CD4-positive, alpha-beta T cell treated with Interferon gamma for 1 hour (primary cell): ENCODE measurements around the gene TERT.
"Not testable (repeated sequence)": the region's sequence is repeated elsewhere in the genome, so short reads cannot be mapped to it uniquely, and the experiment has no call there.

ENCODE experiments used
- DNase-seq: peaks from one replicate; pipeline ENCODE4 v3.0.0-alpha.2; 2020

Gene TERT

DNA sequence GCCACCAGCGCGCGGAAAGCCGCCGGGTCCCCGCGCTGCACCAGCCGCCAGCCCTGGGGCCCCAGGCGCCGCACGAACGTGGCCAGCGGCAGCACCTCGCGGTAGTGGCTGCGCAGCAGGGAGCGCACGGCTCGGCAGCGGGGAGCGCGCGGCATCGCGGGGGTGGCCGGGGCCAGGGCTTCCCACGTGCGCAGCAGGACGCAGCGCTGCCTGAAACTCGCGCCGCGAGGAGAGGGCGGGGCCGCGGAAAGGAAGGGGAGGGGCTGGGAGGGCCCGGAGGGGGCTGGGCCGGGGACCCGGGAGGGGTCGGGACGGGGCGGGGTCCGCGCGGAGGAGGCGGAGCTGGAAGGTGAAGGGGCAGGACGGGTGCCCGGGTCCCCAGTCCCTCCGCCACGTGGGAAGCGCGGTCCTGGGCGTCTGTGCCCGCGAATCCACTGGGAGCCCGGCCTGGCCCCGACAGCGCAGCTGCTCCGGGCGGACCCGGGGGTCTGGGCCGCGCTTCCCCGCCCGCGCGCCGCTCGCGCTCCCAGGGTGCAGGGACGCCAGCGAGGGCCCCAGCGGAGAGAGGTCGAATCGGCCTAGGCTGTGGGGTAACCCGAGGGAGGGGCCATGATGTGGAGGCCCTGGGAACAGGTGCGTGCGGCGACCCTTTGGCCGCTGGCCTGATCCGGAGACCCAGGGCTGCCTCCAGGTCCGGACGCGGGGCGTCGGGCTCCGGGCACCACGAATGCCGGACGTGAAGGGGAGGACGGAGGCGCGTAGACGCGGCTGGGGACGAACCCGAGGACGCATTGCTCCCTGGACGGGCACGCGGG lies at the start of gene TERT:
Gene TERT (minus strand): TSS at position 234 of the 815 bp plus-strand sequence. CDS start 79 bp downstream, at position 155.
- peak; percentile 71 for DNase-seq

DNA sequence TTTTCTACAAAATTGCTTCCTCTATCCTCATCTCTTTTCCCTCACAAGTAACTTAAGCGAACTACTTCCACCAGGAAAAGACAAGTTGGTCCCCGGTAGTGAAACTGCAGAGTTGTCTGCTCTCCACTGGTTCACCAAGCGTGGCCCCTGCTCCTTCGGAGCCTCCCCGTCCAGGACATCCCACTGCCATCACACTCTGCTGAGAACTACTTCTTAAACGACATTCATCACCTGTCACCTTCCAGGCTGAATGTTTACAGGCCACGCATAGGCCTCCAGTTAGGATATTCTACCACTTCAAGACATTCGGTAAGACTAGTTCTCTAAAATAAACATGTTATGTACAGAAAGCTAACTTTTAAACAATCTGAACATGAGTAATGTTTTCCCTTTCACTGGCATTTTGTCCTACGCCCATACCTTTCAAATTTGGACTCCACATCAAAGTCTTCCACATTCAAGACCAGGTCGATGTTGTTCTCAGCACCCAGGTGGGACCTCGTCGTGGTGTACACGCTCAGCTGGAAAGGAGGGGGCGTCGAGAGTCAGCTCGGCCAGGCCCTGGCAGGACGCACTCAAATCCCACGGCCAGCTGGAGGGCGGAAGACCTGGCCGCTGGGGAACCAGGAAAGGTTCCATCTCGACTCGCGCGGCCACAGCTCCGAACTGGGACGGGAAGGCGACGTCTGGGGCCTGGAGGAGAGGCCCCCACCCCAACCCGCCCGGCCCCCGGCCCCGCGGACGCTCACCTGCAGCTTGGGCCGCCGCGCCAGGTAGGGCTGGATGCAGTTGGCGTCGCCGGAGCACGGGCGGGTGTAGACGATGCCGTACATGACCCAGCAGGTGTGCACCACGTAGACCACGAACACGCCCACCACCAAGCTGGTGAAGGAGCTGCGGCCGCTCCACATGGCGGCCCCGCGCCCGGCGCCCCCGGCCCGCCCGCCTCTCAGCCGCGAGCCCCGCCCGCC lies 49.3 kb upstream of the TERT start:
- no peak for DNase-seq

GRCh38 chr5:1343315-1343751 lies 48.5 kb upstream of the TERT start:
- DNase-seq = no peak

DNA sequence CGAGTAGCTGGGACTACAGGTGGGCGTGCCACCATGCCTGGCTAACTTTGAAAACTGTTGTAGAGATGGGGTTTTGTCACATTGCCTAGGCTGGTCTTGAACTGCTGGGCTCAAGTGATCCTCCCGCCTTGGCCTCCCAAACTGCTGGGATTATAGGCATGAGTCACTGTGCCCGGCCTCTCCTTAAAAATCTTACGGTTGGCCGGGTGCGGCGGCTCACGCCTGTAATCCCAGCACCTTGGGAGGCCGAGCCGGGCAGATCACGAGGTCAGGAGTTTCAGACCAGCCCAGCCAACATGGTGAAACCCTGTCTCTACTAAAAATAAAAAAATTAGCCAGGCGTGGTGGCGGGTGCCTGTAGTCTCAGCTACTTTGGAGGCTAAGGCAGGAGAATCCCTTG lies 47.8 kb upstream of the TERT start:
- not testable (repeated sequence) for DNase-seq

DNA sequence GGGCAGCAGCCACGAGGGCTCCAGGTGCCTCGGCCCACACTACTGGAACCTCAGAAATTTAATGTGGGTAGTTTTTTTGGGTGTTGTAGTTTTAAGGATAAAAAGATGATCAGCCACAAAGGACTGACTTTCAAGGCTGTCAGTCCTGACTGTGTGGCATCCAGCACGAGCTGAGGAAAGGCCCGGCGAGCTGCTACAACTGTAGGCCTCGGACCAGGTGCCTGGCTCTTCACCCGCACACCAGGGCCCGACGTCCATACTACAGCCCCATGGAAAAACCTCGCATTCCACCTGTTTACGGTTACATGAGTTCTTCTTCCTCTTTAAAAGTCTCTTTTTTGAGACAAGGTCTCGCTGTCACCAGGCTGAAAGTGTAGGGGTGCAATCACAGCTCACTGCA lies 47.4 kb upstream of the TERT start:
- no peak for DNase-seq

- DNase-seq = peak; percentile 11
Observed at GRCh38 chr5:1341863-1342262, 47.0 kb upstream of the TERT start.

GRCh38 chr5:1339818-1340210 lies 44.9 kb upstream of the TERT start:
- DNase-seq = not testable (repeated sequence)

DNA sequence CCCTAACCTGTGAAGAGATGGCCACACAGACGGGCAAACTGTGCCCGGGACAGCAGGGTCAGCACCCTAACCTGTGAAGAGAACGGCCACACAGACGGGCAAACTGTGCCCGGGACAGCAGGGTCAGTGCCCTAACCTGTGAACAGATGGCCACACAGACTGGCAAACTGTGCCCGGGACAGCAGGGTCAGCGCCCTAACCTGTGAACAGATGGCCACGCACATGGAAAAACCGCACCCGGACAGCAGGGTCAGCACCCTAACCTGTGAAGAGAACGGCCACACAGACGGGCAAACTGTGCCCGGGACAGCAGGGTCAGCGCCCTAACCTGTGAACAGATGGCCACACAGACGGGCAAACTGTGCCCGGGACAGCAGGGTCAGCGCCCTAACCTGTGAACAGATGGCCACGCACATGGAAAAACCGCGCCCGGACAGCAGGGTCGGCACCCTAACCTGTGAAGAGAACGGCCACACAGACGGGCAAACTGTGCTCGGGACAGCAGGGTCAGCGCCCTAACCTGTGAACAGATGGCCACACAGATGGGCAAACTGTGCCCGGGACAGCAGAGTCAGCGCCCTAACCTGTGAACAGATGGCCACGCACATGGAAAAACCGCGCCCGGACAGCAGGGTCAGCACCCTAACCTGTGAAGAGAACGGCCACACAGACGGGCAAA lies 44.4 kb upstream of the TERT start:
- DNase-seq = not testable (repeated sequence)

DNA sequence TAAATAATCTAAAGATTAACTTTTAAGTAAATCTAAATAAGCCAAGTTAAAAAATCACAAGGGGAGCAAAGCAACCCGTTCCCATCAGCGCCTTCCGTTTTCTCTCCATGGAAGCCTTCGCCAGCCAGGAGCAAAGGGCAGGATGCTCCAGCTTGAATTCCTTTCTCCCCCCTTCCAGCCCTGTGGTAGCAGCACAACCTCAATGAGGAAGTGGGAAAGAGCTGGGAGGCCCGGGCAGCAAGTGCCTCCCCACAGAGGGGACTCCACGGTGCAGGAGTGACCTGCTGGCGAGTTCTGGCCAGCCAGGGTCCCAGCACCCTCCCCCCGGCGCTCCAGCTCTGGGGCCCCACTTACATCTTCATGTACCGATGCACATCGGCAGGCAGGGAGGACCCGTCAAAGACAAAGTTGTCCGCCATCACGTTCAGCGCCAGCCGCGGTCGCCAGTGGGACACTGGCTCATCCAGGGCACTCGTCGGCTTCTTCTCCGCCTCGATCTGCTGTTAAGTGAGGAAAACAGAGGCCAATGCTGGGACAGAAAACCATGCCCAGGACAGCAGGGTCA lies 43.7 kb upstream of the TERT start:
- DNase-seq = no peak

- no peak for DNase-seq
Observed at GRCh38 chr5:1338196-1338490, 43.3 kb upstream of the TERT start.

DNA sequence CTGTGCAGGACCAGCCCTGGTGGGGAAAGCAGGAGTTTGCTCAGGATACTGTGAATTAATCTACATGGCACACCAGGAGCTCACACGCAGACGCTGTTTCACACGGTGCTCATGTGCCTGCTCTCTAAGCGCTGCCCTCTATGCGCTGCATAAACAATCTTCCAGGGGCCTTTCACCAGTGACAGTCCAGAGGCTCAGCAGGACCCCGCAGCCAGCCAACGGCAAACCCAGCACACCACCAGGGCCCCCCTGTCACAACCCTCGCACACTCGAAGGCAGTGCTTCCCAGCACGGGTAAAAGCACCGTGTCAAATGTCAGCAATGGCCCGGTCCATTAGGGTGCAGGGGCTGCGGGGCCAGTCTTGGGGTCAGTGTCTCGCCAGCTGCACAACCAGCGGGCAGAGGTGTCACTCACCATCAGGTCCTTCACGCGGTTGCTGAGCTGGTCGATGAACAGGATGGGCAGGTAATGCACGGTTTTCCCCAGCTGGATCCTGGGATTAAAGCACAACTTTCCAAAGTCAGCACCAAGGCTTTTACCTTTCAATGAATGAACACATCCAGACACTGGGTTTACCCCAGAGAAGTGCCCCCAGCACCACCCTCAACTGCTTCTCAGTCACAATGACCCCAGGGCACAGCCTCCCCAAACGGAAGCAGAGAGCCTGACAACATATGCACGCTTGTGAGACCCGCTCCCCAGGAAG lies 42.8 kb upstream of the TERT start:
- no peak for DNase-seq

GRCh38 chr5:1336749-1337488 lies 42.1 kb upstream of the TERT start:
- DNase-seq = no peak

DNA sequence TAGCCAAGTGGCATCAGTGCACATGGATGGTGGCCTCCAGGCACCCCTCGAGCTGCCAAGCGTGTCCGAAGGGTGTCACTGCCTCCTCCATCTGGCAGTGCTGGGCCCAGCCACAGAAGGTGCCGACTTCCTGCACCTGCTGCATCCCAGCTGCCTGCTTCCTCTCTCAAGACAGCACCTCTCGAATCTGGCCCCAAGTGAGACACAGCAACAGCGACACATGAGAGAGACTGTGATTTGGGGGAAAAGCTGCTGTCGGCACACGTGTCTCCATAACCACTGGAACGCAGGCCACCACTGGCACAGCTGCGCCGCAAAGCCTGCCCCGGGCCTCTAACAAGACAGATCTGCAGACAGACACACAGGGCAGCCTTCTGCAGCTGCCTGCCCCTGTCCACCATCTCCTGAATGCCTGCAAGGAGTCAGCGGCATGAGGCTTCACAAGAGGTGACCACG lies 41.3 kb upstream of the TERT start:
- no peak for DNase-seq

DNA sequence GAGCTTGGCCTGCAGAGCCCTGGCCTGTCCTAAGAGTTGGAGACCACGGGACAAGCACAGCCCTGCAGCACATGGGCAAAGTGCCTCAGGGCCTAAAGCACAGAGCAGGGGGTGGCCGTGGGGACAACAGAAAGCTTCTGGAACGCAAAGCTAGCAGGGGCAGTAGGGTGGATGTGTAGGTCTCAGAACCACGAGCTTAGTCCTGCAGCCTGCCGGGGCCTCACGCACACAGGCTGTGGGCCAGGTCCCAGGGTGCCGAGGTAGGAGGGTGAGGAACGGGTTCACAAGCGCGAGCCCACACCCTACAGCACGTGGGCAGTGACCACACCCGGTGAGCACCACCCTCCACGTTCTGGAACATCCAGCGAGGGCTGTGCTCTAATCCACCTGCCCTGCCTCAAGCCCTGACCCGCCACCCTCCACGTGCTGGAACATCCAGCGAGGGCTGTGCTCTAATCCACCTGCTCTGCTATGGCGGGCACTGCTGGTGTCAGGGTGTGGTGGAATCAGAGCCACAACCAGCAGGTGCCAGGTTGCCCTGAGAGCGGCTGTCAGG lies 40.8 kb upstream of the TERT start:
- DNase-seq = no peak

GRCh38 chr5:1334831-1335539 lies 40.1 kb upstream of the TERT start:
- no peak for DNase-seq

- DNase-seq = no peak
Observed at GRCh38 chr5:1333986-1334385, 39.1 kb upstream of the TERT start.

DNA sequence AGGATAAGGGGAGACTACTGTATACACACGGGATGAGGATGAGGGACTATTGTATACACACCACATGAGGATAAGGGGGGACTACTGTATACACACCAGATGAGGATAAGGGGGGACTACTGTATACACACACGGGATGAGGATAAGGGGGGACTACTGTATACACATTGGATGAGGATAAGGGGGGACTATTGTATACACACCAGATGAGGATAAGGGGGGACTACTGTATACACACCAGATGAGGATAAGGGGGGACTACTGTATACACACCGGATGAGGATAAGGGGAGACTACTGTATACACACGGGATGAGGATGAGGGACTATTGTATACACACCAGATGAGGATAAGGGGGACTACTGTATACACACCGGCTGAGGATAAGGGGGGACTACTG lies 38.4 kb upstream of the TERT start:
- DNase-seq = not testable (repeated sequence)

DNA sequence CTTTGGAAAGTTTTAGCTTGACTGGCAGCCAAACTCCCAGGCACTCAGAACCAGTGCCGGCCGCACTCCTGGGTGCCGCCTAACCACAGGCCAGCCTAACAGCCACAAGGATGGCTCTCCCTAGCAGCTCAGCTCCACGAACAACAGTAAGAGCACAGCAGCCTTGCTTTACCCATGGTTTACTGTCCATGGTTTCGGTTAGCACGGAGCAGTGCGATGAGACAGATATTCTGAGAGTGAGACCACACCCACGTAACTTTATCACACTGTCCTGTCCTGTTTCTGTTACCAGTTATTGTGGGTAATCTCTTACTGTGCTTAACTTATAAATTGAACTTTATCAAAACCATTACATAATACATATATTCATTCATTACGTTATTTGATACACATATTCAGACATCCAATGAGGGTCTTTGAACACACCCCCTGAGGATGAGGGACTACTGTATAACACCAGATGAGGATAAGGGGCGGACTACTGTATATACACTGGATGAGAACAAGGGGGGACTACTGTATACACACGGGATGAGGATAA lies 37.7 kb upstream of the TERT start:
- no peak for DNase-seq

DNA sequence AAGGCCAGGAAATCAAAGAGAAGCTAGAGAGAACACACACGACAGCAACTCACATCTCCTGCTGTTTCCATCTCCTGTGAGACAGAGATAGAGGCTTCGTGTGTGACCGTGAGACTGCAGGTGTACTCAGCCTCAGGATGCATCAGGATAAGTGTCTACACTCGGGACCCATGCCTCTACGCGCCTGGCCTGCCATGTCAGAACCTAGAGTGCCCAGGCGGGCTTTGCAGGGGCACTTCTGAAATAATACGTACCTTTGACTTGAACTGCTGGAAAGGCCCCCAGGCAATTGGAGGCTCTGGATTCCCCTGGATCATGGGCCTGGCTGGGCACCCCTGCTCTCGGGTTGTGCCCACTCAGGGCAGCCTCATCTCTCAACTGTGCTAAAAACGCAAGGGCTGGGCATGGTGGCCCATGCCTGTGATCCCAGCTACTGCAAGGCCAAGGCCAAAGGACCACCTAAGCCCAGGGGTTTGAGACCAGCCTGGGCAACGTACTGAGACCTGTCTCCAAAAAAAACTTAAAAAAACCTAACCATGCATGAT lies 37.1 kb upstream of the TERT start:
- no peak for DNase-seq
